Muscle layer of duodenum (tissue), 2 donors: ENCODE data around the gene CBL.
A peak's percentile ranks its signal among the peaks of the same experiment; 100 is the strongest.
"Not testable (repeated sequence)": the region's sequence is repeated elsewhere in the genome, so short reads cannot be mapped to it uniquely, and the experiment has no call there.

ENCODE experiments used
- H3K27ac ChIP-seq: one replicate; pipeline ENCODE4 v1.7.0; 2013; ENCODE audit warnings: mild to moderate bottlenecking, low read length
- H3K27me3 ChIP-seq: one replicate; pipeline ENCODE4 v1.7.0; 2013; ENCODE audit warnings: low read depth, mild to moderate bottlenecking, control low read depth, low read length
- H3K36me3 ChIP-seq, 2 donors: one replicate each; pipeline ENCODE4 v1.7.0; 2013; ENCODE audit warnings: low read length in 2 of 2, control low read depth in 1 of 2, mild to moderate bottlenecking in 1 of 2; ENCODE audit not compliant: insufficient read depth in 2 of 2, control insufficient read depth in 1 of 2
- H3K4me1 ChIP-seq, 2 donors: one replicate each; pipeline ENCODE4 v1.7.0; 2013; ENCODE audit warnings: low read length in 2 of 2, mild to moderate bottlenecking in 2 of 2, control low read depth in 1 of 2, moderate library complexity in 1 of 2; ENCODE audit not compliant: insufficient read depth in 2 of 2, control insufficient read depth in 1 of 2
- H3K4me3 ChIP-seq, 2 donors: one replicate each; pipeline ENCODE4 v1.7.0; 2013; ENCODE audit warnings: low read length in 2 of 2, low read depth in 1 of 2, mild to moderate bottlenecking in 1 of 2
- H3K9me3 ChIP-seq, 2 donors: one replicate each; pipeline ENCODE4 v1.7.0; 2013; ENCODE audit warnings: low read length in 2 of 2, control low read depth in 1 of 2, mild to moderate bottlenecking in 1 of 2; ENCODE audit not compliant: control insufficient read depth in 1 of 2
- donor health status: healthy.

CBL gene

GRCh38 chr11:119172513-119172912 is 33.6 kb upstream of the CBL start:
- Histone ChIP-seq H3K4me3 (no peak overlapping the region), H3K36me3 (peaks cover 9 to 32% of the 10 kb centered on the region in 2 donors), H3K4me1 (peaks cover 4 to 5% of the 10 kb centered on the region in 2 donors), H3K27ac (no peak overlapping the region), H3K27me3 (no peaks in the 10 kb centered on the region), H3K9me3 (no peaks in the 10 kb centered on the region)

- no peaks in the 10 kb centered on the region for H3K9me3 ChIP-seq
- H3K4me3 ChIP-seq: no peak overlapping the region
- peaks cover 5 to 7% of the 10 kb centered on the region in 2 donors for H3K4me1 ChIP-seq
- peaks cover 9 to 35% of the 10 kb centered on the region in 2 donors for H3K36me3 ChIP-seq
- H3K27me3 ChIP-seq: no peaks in the 10 kb centered on the region
- no peak overlapping the region for H3K27ac ChIP-seq
These were observed 32.7 kb upstream of the CBL start for GRCh38 chr11:119173453-119173852.

GRCh38 chr11:119175493-119176077 is 30.6 kb upstream of the CBL start:
- Histone ChIP-seq H3K4me3 (no peak overlapping the region), H3K27me3 (no peaks in the 10 kb centered on the region), H3K36me3 (peaks cover 13 to 45% of the 10 kb centered on the region in 2 donors), H3K4me1 (peaks cover 0 to 2% of the 10 kb centered on the region in 2 donors), H3K9me3 (no peaks in the 10 kb centered on the region), H3K27ac (no peak overlapping the region)

- Histone ChIP-seq H3K4me3 (no peak overlapping the region), H3K27me3 (no peaks in the 10 kb centered on the region), H3K36me3 (peaks cover 13 to 66% of the 10 kb centered on the region in 2 donors), H3K27ac (no peak overlapping the region), H3K4me1 (peaks cover 0 to 2% of the 10 kb centered on the region in 2 donors), H3K9me3 (no peaks in the 10 kb centered on the region)
These were observed 27.9 kb upstream of the CBL start for GRCh38 chr11:119178166-119178680.

GRCh38 chr11:119179342-119179741 is 26.8 kb upstream of the CBL start:
- Histone ChIP-seq H3K9me3 (no peaks in the 10 kb centered on the region), H3K27ac (no peak overlapping the region), H3K4me1 (peaks cover 0 to 2% of the 10 kb centered on the region in 2 donors), H3K27me3 (no peaks in the 10 kb centered on the region), H3K4me3 (no peak overlapping the region), H3K36me3 (peaks cover 7 to 64% of the 10 kb centered on the region in 2 donors)

- Histone ChIP-seq H3K36me3 (peaks cover 5 to 57% of the 10 kb centered on the region in 2 donors), H3K4me3 (no peak overlapping the region), H3K4me1 (peaks cover 0 to 2% of the 10 kb centered on the region in 2 donors), H3K27ac (no peak overlapping the region), H3K27me3 (no peaks in the 10 kb centered on the region), H3K9me3 (no peaks in the 10 kb centered on the region)
These were observed 26.2 kb upstream of the CBL start for GRCh38 chr11:119179983-119180382.

- Histone ChIP-seq H3K4me3 (no peak overlapping the region), H3K4me1 (peaks cover 0 to 2% of the 10 kb centered on the region in 2 donors), H3K27ac (no peak overlapping the region), H3K9me3 (no peaks in the 10 kb centered on the region), H3K36me3 (peaks cover 5 to 48% of the 10 kb centered on the region in 2 donors), H3K27me3 (no peaks in the 10 kb centered on the region)
These were observed 25.1 kb upstream of the CBL start for GRCh38 chr11:119180729-119181676.

- Histone ChIP-seq H3K4me1 (peaks cover 0 to 2% of the 10 kb centered on the region in 2 donors), H3K27ac (no peak overlapping the region), H3K27me3 (no peaks in the 10 kb centered on the region), H3K36me3 (peaks cover 5 to 48% of the 10 kb centered on the region in 2 donors), H3K9me3 (no peaks in the 10 kb centered on the region), H3K4me3 (no peak overlapping the region)
These were observed 24.3 kb upstream of the CBL start for GRCh38 chr11:119181677-119182412.

GRCh38 chr11:119184399-119184798 is 21.7 kb upstream of the CBL start:
- H3K27ac ChIP-seq, H3K27me3 ChIP-seq, H3K4me1 ChIP-seq, H3K4me3 ChIP-seq, H3K9me3 ChIP-seq: not testable (repeated sequence)
- peaks cover 5 to 41% of the 10 kb centered on the region in 2 donors for H3K36me3 ChIP-seq

GRCh38 chr11:119185981-119186634 is 20.0 kb upstream of the CBL start:
- H3K4me1 ChIP-seq: no peaks in the 10 kb centered on the region
- peaks cover 0 to 26% of the 10 kb centered on the region in 2 donors for H3K36me3 ChIP-seq
- H3K27ac ChIP-seq: peak overlapping the region; percentile 25
- H3K9me3 ChIP-seq: no peaks in the 10 kb centered on the region
- no peaks in the 10 kb centered on the region for H3K27me3 ChIP-seq
- H3K4me3 ChIP-seq: peak overlapping the region in 1 of 2 donors; percentile 47
